Chondrocyte (in vitro differentiated cells): ENCODE data around the gene NOL9. TPM values are rescaled to one million over a fixed set of nuclear protein-coding genes. Genes with fewer than 3 reads are reported as not detected.
A peak's percentile ranks its signal among the peaks of the same experiment; 100 is the strongest.

Experiments
- DNase-seq: peaks from one replicate; pipeline ENCODE4 v3.0.0; 2021; ENCODE audit warnings: mixed read lengths, low spot score
- H3K27ac Mint-ChIP-seq: one replicate; pipeline ENCODE4 v1.8.0; 2021; ENCODE audit warnings: mild to moderate bottlenecking, moderate library complexity, mixed read lengths; ENCODE audit not compliant: unreplicated experiment
- H3K27me3 Mint-ChIP-seq: 2 replicates; pipeline ENCODE4 v1.8.0; 2021; ENCODE audit warnings: low read depth, mixed read lengths
- H3K36me3 Mint-ChIP-seq: 2 replicates; pipeline ENCODE4 v1.8.0; 2021; ENCODE audit warnings: low read depth, mixed read lengths
- H3K4me1 Mint-ChIP-seq: 2 replicates; pipeline ENCODE4 v1.8.0; 2021; ENCODE audit warnings: low read depth, mild to moderate bottlenecking, mixed read lengths
- H3K4me3 Mint-ChIP-seq: one replicate; pipeline ENCODE4 v1.8.0; 2021; ENCODE audit warnings: mild to moderate bottlenecking, moderate library complexity, mixed read lengths; ENCODE audit not compliant: unreplicated experiment
- H3K9me3 Mint-ChIP-seq: 2 replicates; pipeline ENCODE4 v1.8.0; 2021; ENCODE audit warnings: low read depth, mixed read lengths
- CTCF ChIP-seq: fragments of 200-600 bp; sonication (generic); IDR thresholded peaks from 2 replicates; pipeline ENCODE4 v1.5.0; 2021; ENCODE audit warnings: antibody characterized with exemption, mild to moderate bottlenecking, moderate library complexity
- total RNA-seq: library from RNA; stranded (reverse); gene quantifications from 3 replicates; pipeline ENCODE4 v1.2.1, GENCODE V29; 2021

NOL9 gene
- total RNA-seq, 1 donor from 2014 or later = 27.0 TPM

GRCh38 chr1:6490181-6491080 lies 63.9 kb downstream of the NOL9 start:
- DNase-seq = no peak
- H3K36me3 Mint-ChIP-seq = no peaks in the 10 kb centered on the region
- H3K4me3 Mint-ChIP-seq = peak overlapping the region; percentile 65
- H3K27ac Mint-ChIP-seq = peak overlapping the region; percentile 84
- peak; percentile 77 for TF ChIP-seq CTCF
- H3K27me3 Mint-ChIP-seq = no peaks in the 10 kb centered on the region
- H3K9me3 Mint-ChIP-seq = no peaks in the 10 kb centered on the region
- peaks cover 46% of the 10 kb centered on the region for H3K4me1 Mint-ChIP-seq

GRCh38 chr1:6489799-6490180 lies 64.5 kb downstream of the NOL9 start:
- DNase-seq = no peak
- Mint-ChIP-seq H3K36me3 (no peaks in the 10 kb centered on the region), H3K27me3 (no peaks in the 10 kb centered on the region)

GRCh38 chr1:6489383-6489765 lies 64.9 kb downstream of the NOL9 start:
- peak overlapping the region; percentile 65 for H3K4me3 Mint-ChIP-seq
- H3K36me3 Mint-ChIP-seq = no peaks in the 10 kb centered on the region
- DNase-seq = no peak
- H3K27ac Mint-ChIP-seq = no peak overlapping the region
- no peak for TF ChIP-seq CTCF
- no peaks in the 10 kb centered on the region for H3K27me3 Mint-ChIP-seq
- H3K4me1 Mint-ChIP-seq = peaks cover 50% of the 10 kb centered on the region
- H3K9me3 Mint-ChIP-seq = no peaks in the 10 kb centered on the region

More at GRCh38 chr1:6489799-6490180, 64.5 kb downstream of the NOL9 start:
- Mint-ChIP-seq H3K4me3 (peak overlapping the region; percentile 65), H3K4me1 (peaks cover 46% of the 10 kb centered on the region), H3K27ac (peak overlapping the region; percentile 8), H3K9me3 (no peaks in the 10 kb centered on the region)
- TF ChIP-seq CTCF = peak; percentile 99

- no peak for TF ChIP-seq CTCF
- Mint-ChIP-seq H3K27ac (no peak overlapping the region), H3K9me3 (no peaks in the 10 kb centered on the region), H3K4me3 (no peak overlapping the region), H3K27me3 (no peaks in the 10 kb centered on the region), H3K36me3 (no peaks in the 10 kb centered on the region), H3K4me1 (peaks cover 55% of the 10 kb centered on the region)
- no peak for DNase-seq
Observed at GRCh38 chr1:6488602-6489382, 65.5 kb downstream of the NOL9 start.

GRCh38 chr1:6487804-6488484 lies 66.4 kb downstream of the NOL9 start:
- Mint-ChIP-seq H3K4me3 (no peak overlapping the region), H3K27ac (peak overlapping the region; percentile 45), H3K9me3 (no peaks in the 10 kb centered on the region), H3K36me3 (no peaks in the 10 kb centered on the region), H3K27me3 (no peaks in the 10 kb centered on the region), H3K4me1 (peaks cover 52% of the 10 kb centered on the region)
- no peak for TF ChIP-seq CTCF
- no peak for DNase-seq
